Adrenal gland (tissue), 12 donors: ENCODE data around the gene CBLN3. TPM values are rescaled to one million over a fixed set of nuclear protein-coding genes. Genes with fewer than 3 reads are reported as not detected.
"Not testable (repeated sequence)": the region's sequence is repeated elsewhere in the genome, so short reads cannot be mapped to it uniquely, and the experiment has no call there.

ENCODE experiments used
- DNase-seq, 7 donors: peaks; one replicate each; pipeline ENCODE4 v3.0.0-alpha.2; 2019 to 2020
- H3K27ac ChIP-seq, 5 donors: fragments of 200-600 bp; sonication (generic) in 4 of 5; 1 replicate in 3 of 5; 2 replicates in 2 of 5; pipeline versions ENCODE4 v1.5.1 to v1.8.0; 2016 to 2020; ENCODE audit warnings: mild to moderate bottlenecking in 1 of 5
- H3K27me3 ChIP-seq: fragments of 200-600 bp; 2 replicates; pipeline ENCODE4 v1.8.0; 2021
- H3K36me3 ChIP-seq, 2 donors: fragments of 200-600 bp; replicated peaks in 1 of 2; 1 replicate in 1 of 2; 2 replicates in 1 of 2; pipeline versions ENCODE4 v1.5.1 to v1.8.0; 2018 to 2022
- H3K4me1 ChIP-seq, 2 donors: fragments of 200-600 bp; replicated peaks in 1 of 2; 1 replicate in 1 of 2; 2 replicates in 1 of 2; pipeline versions ENCODE4 v1.5.1 to v1.8.0; 2018 to 2021
- H3K4me3 ChIP-seq, 4 donors: fragments of 200-600 bp; sonication (generic) in 3 of 4; one replicate each; pipeline ENCODE4 v1.5.1; 2016 to 2018
- H3K9me3 ChIP-seq, 3 donors: fragments of 200-600 bp; sonication (generic) in 1 of 3; replicated peaks in 1 of 3; 1 replicate in 2 of 3; 2 replicates in 1 of 3; pipeline versions ENCODE4 v1.5.1 to v1.8.0; 2016 to 2021
- CTCF ChIP-seq, 6 experiments: fragments of 450-650 bp in 4 of 6; fragments of 200-600 bp in 2 of 6; sonication (generic) in 1 of 6; IDR thresholded peaks; 1 replicate in 5 of 6; 2 replicates in 1 of 6; pipeline versions ENCODE4 v1.5.1 to v1.8.0; 2016 to 2021; ENCODE audit warnings: antibody characterized with exemption in 6 of 6, mild to moderate bottlenecking in 2 of 6, moderate library complexity in 1 of 6
- POLR2A ChIP-seq, 2 donors: fragments of 450-650 bp; IDR thresholded peaks; one replicate each; pipeline ENCODE4 v1.6.1; 2017; ENCODE audit warnings: antibody characterized with exemption in 2 of 2, mild to moderate bottlenecking in 2 of 2, moderate library complexity in 1 of 2
- WGBS, 4 donors: extraction: QIAGEN DNeasy Blood & Tissue Kit in 2 of 4; methylation state at CpG; one replicate each; pipeline versions ENCODE4 v1.1.5 to v1.1.7; 2013 to 2017; 5-methylcytosine and 5-hydroxymethylcytosine counted together
- intact Hi-C, 2 donors: fragments of 100-400 bp; cut with DNase I; formaldehyde crosslinking; loops; one replicate each; pipeline versions ENCODE4 v1.14.1 to v1.15.0; 2022 to 2023
- polyA plus RNA-seq, 3 donors: library from polyadenylated mRNA; stranded (reverse); fragments of 200-250 nt in 2 of 3; fragments of 350-450 nt in 1 of 3; fragmentation: Illumina TruSeq in 1 of 3; extraction: RNeasy Lipid Tissue Mini Kit (QIAGEN cat#74804) in 1 of 3; gene quantifications; one replicate each; pipeline ENCODE4 v1.2.3, GENCODE V29; 2013 to 2014
- total RNA-seq, 9 donors: library from RNA; depleted of rRNA in 4 of 9; stranded (reverse); fragments of >200 nt in 4 of 9; fragments of 120-200 nt in 1 of 9; fragmentation: NEBNext Ultra II Directional in 1 of 9; extraction: Animal tissue kit (Norgen Biotek cat#: 25700) in 1 of 9; gene quantifications; one replicate each; pipeline versions ENCODE4 v1.1.0 to v1.2.4, GENCODE V29; 2013 to 2023
- donor health status: healthy with polysubstance abuse.
- donor health status: Bipolar disorder and iron deficiency.
- donor health status: DM: yes; HTN: yes; CAD: no.
- donor health status: DM: no; HTN: no; CAD: no.
- donor health status: DM: no; HTN: no; CAD: no.
- donor health status: DM: yes; HTN: yes; CAD: no.

CBLN3 gene
- total and polyA plus RNA-seq, 12 donors = 3.9 to 43.6 (median 11.9) TPM

GRCh38 chr14:24461336-24461735 is 31.9 kb upstream of the CBLN3 start:
- Histone ChIP-seq H3K27me3 (no peaks in the 10 kb centered on the region), H3K9me3 (no peaks in the 10 kb centered on the region), H3K4me3 (no peak overlapping the region), H3K4me1 (no peaks in the 10 kb centered on the region), H3K27ac (no peak overlapping the region), H3K36me3 (no peaks in the 10 kb centered on the region)
- intact Hi-C loops = no loop called here
- DNase-seq = no peak
- no peak for TF ChIP-seq POLR2A (IDR thresholded peaks at IDR 0.05)
- TF ChIP-seq CTCF (IDR thresholded peaks at IDR 0.05) = no peak

DNA sequence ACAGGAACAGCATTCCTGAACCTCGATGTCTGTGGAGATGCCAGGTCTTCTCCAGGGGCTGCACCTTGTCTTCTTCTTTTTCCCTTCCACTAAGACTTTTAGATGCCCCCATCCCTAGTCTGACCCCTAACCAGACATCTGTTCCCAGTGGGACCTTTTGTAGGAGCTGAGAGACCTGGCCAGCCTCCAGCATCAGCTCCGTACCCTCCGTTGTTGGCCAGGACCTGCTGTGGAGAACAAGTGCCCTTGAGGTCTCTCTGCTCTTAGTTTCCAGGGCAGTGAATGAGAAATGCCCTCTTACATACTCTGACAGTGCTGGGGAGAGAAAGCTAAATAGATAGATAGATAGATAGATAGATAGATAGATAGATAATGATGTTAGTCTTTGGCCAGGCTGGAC is 29.9 kb upstream of the CBLN3 start:
- DNase-seq = no peak
- TF ChIP-seq POLR2A (IDR thresholded peaks at IDR 0.05) (no peak), CTCF (IDR thresholded peaks at IDR 0.05) (no peak)
- Histone ChIP-seq H3K9me3 (peaks cover 0 to 7% (median 0%) of the 10 kb centered on the region in 3 donors), H3K4me1 (no peaks in the 10 kb centered on the region), H3K36me3 (no peaks in the 10 kb centered on the region), H3K27me3 (no peaks in the 10 kb centered on the region), H3K4me3 (no peak overlapping the region), H3K27ac (no peak overlapping the region)
- WGBS, 4 donors = 71 to 89% (median 83%) methylated on average over 3 of the region's 3 CpGs
- intact Hi-C loops = no loop called here

DNA sequence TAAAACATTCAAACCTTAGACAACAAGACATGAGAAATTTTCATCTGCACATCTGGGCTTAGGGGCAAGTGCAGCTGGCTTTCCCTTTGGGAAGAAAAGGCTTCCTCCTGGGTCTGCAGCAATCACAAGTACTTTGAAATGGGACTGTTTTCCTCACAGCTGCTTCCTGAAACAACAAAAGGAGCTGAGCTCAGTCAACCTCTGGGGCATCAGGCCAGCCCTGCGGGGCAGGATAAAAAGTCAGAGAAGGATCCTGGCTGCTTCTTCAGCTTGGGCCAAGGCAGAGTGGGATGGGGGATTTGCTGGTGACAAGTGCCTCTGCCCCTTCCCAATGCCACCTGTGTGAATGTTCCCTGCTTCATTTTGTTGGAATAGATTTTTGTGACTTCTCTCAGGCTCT is 29.3 kb upstream of the CBLN3 start:
- H3K9me3 ChIP-seq = peaks cover 0 to 7% (median 0%) of the 10 kb centered on the region in 3 donors
- no peaks in the 10 kb centered on the region for H3K4me1 ChIP-seq
- no peak overlapping the region for H3K27ac ChIP-seq
- H3K4me3 ChIP-seq = no peak overlapping the region
- 75 to 93% (median 80%) methylated on average over 1 of the region's 1 CpG for WGBS, 4 donors
- no peaks in the 10 kb centered on the region for H3K27me3 ChIP-seq
- intact Hi-C loops = no loop called here
- no peak for TF ChIP-seq POLR2A (IDR thresholded peaks at IDR 0.05)
- TF ChIP-seq CTCF (IDR thresholded peaks at IDR 0.05) = no peak
- no peak for DNase-seq
- H3K36me3 ChIP-seq = no peaks in the 10 kb centered on the region

DNA sequence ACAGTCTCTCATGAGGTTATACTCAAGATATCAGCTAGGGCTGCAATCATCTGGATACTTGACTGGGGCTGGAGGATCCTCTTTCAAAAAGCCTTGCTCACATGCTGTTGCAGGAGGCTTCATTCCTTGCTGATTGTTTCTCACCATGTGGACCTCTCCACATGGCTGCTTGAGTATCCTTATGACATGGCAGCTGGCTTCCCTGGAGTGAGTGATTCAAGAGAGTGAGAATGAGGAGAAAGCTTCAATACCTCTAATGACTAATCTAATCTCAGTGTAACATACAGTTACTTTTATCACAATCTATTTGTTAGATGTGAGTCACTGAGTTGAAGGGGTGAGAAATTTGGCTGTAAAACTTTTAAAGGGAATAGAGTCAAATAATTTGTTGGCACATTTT is 27.5 kb upstream of the CBLN3 start:
- TF ChIP-seq CTCF (IDR thresholded peaks at IDR 0.05) = no peak
- TF ChIP-seq POLR2A (IDR thresholded peaks at IDR 0.05) = no peak

GRCh38 chr14:24450828-24451227 is 21.4 kb upstream of the CBLN3 start:
- H3K27me3 ChIP-seq, H3K27ac ChIP-seq, H3K36me3 ChIP-seq, H3K9me3 ChIP-seq, H3K4me1 ChIP-seq, H3K4me3 ChIP-seq, intact Hi-C loops, DNase-seq: not testable (repeated sequence)
- 72 to 85% (median 80%) methylated on average over 2 of the region's 2 CpGs for WGBS, 4 donors

More for the DNA sequence above, 27.5 kb upstream of the CBLN3 start:
- Histone ChIP-seq H3K27me3 (no peaks in the 10 kb centered on the region), H3K9me3 (peaks cover 0 to 7% (median 0%) of the 10 kb centered on the region in 3 donors), H3K4me1 (no peaks in the 10 kb centered on the region), H3K27ac (no peak overlapping the region), H3K36me3 (no peaks in the 10 kb centered on the region), H3K4me3 (no peak overlapping the region)
- no peak for DNase-seq
- intact Hi-C loops = no loop called here
